T-helper 1 cell treated with Interleukin-12 subunit alpha and Interleukin-12 subunit beta and Interleukin-4 antibody, amounts not matched to agents 30 ng/mL and 1 ng/mL, for 36 hours (primary cell): ENCODE measurements around the gene CDHR3. TPM values are rescaled to one million over a fixed set of nuclear protein-coding genes. Genes with fewer than 3 reads are reported as not detected.

Experiments
- intact Hi-C: fragments of 100-400 bp; cut with micrococcal nuclease; formaldehyde crosslinking; loops from one replicate; pipeline ENCODE4 v1.15.1; 2024
- total RNA-seq: library from RNA; stranded (reverse); gene quantifications from 2 replicates; pipeline ENCODE4 v1.2.3, GENCODE V29; 2022

Gene CDHR3
- total RNA-seq, 1 donor from 2014 or later = 3.1 TPM

DNA sequence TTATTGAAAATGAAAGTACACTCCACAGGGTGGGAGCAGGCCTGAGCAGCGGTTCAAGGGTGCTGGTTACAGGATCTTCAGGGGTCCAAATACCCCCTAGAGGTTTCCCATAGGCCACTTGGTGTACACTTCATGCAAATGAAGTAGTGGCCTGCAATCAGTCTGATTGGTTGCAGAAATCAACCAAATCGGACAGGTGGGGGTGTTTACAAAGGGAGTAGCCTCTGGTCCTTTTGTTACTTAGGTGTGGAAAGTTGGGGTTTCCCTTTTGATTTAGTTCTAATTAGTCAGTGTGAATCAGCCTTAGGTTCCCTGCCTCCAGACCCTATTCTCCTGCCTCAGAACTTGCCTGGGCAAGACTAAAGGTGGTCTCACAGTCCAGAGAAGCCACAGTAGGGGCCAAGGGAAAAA is 99.5 kb downstream of the CDHR3 start:
- intact Hi-C loops = no loop called here

DNA sequence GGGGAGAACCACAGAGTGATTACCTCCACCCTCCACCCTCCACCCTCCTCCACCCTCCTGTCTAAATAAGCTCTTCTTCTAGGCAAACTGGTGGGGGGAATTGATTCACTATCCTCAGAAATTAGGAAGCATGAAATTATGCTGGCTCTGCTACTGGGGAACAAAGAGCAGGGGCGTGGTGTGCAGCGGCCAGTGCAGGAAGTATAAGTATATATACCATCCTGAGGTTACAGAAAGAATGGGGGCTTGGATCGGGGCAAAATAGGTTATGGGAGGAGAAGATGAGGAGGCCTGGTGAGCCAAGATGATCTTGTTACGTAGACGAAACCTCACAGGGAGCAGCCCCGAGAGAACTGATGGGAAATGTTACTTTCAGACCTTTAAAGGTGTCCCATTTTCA is 100.0 kb downstream of the CDHR3 start:
- intact Hi-C loops = no loop called here

DNA sequence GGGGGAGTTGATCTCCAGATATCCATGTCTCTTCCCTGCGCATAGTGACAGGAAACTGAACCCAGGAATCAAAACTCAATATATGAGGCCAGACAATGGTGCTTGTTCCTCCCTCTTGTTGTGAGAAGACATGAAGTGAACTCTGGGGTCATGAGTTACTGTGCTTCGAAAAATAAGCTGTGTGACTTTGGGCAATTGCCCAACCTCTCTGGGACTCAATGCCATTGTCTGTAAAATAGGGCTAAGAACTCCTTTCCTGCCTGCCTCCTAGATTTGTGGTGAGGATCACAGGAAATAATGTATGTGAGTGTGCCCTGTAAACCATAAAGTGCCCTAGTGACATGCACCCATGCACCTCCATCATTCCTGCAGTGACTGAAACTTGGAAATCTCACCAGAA is 100.6 kb downstream of the CDHR3 start:
- intact Hi-C loops = no loop called here

DNA sequence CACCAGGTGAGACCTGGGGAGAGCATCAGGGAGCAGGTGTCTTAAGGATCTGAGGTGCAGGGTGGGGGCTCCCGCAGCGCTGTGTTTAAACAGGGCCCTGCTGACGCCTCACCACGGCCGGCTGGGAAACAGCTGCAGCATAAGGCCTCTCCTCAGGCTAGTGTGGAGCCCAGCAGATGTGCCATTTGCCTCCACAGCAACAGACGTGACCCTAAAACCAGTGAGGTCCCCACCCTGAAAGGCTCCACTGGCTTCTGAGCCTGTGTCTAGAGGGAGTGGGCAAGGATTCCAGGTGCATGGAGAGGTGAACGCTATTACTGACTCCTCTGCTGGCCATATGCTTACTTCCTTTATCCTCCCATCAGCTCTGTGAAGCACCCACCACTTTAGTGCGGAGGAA is 101.3 kb downstream of the CDHR3 start:
- intact Hi-C loops = no loop called here

- intact Hi-C loops = no loop called here
Measured at GRCh38 chr7:106064771-106065574, 101.9 kb downstream of the CDHR3 start.

DNA sequence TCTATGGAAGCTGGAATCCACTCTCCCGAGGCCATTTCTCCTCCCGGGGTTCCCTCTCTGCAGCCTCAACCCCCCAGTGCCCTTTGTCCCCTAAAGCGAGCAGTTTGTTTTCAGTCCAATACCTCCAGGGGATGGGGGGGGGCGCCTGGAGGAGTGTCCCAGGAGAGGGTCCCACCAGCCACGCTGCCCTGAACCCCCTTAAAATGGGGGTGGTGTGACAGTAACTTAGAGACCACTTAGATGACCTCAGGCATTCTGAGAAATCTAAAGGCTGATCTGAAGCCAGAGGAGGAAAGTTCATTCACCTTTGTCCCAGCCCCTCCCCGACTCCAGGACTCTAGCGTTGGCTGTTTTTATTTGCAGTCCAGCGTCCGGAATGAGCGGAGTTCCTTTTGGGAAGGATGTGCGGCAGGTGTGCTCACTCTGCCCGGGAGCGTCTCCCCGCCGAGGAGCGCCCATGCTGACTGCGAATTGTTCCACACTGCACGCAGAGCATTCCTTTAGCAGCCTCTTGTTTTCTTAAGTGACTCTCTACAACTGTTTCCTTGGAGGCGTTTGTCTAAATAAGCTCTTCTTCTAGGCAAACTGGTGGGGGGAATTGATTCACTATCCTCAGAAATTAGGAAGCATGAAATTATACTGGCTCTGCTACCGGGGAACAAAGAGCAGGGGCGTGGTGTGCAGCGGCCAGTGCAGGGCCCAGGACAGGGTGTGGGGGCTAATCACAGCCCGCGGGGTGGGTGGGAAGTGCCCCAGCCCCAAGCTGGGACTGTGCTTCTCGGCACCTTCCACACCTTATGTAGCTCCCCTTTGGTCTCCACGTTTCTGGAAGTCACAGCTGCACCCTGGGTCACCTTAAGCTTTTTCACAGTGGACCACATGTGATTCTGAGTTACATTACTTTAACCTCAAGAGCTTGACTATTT is 102.8 kb downstream of the CDHR3 start:
- intact Hi-C loops = no loop called here

GRCh38 chr7:106067678-106068077 is 104.6 kb downstream of the CDHR3 start:
- intact Hi-C loops = no loop called here

DNA sequence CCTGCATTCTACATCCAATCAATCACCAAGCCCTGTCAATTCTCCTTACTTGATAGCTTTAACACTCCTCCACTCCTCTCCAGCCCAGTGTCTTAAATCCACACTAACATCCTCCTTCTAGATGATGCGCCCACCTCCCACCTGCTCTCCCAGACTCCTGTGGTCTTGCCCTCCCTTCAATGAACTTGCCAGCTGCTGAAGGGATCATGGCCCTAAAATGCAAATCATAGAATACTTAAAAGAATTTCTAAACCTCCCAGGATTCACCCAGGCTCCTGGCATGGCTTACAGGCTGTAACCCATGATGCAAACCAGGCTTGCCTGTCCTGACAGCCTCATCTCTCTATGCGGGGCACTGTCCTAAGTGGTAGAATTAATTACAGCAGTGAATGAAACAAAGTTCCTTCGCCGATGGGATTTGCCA is 105.5 kb downstream of the CDHR3 start:
- intact Hi-C loops = no loop called here

DNA sequence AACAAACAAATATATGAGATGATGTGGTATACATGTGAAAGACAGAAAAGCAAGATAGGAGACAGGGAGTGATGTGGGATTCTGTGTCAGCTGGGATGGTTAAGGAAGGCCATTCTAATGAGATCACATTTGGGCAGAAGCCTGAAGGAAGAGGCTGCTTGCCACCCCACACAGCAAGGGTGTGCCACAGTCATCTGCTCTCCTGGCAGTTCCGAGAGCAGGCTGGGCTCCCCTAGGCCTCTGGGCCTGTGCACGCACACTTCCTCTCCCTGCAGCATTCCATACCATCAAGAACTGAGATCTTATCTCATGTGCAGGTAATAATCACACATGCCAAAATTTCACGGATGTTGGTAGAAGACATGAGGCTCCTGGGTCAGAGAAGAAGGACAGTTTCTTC is 105.9 kb downstream of the CDHR3 start:
- intact Hi-C loops = no loop called here

- intact Hi-C loops = loop anchor here (2.0 to 5.0 kb wide), 4 partner anchors 15 to 1098 kb away; partner anchors contain the start of genes CCDC71L and HBP1
Measured at GRCh38 chr7:106069471-106070200, 106.6 kb downstream of the CDHR3 start.

GRCh38 chr7:106070201-106070551 is 107.1 kb downstream of the CDHR3 start:
- intact Hi-C loops = loop anchor here (2.0 to 5.0 kb wide), 4 partner anchors 15 to 1097 kb away; partner anchors contain the start of genes CCDC71L and HBP1

DNA sequence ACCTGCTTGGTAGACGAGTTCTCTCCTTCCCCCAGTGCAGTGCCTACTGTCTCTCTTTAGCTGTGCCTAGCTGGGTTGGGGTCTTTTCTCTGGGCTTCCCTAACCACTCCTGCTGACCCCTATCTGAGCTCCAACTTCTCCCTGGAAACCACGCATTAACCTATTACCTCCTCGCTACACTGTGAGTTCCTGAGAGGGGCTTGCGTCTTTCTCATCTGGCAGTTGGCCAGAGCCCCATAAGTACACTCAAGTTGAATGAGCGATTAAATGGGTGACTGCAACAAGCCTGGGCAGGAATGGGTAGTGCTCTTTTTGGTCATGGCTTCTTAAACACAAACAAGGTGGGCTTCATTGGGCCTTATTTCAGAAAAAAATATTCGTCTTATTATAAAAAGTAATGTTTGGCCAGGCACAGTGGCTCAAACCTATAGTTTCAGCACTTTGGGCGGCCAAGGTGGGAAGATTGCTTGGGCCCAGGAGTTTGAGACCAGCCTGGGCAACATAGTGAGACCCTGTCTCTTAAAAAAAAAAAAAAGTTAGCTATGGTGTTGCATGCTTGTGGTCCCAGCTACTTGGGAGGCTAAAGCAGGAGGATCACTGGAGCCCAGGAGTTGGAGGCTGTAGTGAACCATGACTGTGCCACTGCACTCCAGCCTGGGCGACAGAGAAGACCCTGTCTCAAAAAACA is 107.6 kb downstream of the CDHR3 start:
- intact Hi-C loops = loop anchor here (1.0 to 5.0 kb wide), 11 partner anchors 13 to 1097 kb away; partner anchors contain the start of genes CCDC71L and HBP1

GRCh38 chr7:106071356-106071998 is 108.4 kb downstream of the CDHR3 start:
- intact Hi-C loops = loop anchor here (1.0 to 5.0 kb wide), 11 partner anchors 13 to 1096 kb away; partner anchors contain the start of genes CCDC71L and HBP1

DNA sequence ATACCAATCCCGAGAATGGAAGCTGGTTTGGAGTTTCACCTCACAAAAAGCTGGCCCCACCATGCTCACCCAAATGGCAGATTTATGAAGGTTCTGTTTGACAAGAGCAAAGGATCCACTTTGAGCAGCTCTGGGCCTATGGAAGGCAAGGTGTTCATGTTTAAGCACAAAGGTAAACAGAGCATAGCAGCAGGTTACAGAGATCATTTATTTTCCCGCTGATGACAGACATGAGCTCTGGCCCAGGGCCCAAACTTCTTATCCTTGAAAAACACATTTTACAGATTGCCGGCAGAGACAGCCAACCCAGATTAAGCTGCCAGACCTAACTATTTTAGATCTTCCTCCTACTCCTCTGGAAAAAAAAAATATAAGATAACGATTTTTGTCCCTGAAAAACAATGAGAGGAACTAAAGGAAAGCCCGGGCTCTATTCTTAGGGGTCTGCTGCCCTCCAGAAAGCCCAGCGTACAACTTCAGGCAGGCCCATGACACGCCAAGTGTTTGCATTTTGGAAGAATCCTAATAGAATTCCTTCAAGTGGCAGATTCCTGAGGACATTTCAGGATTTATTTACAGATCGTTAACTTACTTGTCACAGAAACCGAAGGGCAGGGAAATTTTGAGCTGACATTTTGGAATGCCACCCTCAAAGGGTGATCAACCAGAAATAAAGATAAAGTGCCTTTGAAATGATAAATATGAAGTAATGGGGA is 109.1 kb downstream of the CDHR3 start:
- intact Hi-C loops = loop anchor here (1.0 to 5.0 kb wide), 11 partner anchors 13 to 1095 kb away; partner anchors contain the start of genes CCDC71L and HBP1

GRCh38 chr7:106072715-106073091 is 109.6 kb downstream of the CDHR3 start:
- intact Hi-C loops = loop anchor here (5.0 kb wide), 3 partner anchors 275 to 1095 kb away; partner anchors contain the start of genes CCDC71L and HBP1

GRCh38 chr7:106073701-106074100 is 110.6 kb downstream of the CDHR3 start:
- intact Hi-C loops = loop anchor here (5.0 kb wide), 3 partner anchors 274 to 1094 kb away; partner anchors contain the start of genes CCDC71L and HBP1

GRCh38 chr7:106074257-106074656 is 111.2 kb downstream of the CDHR3 start:
- intact Hi-C loops = loop anchor here (5.0 kb wide), 3 partner anchors 273 to 1093 kb away; partner anchors contain the start of genes CCDC71L and HBP1

GRCh38 chr7:106075937-106076336 is 112.9 kb downstream of the CDHR3 start:
- intact Hi-C loops = loop anchor here (2.0 kb wide), 1 partner anchor 15 kb away; no protein-coding TSS in a partner anchor

DNA sequence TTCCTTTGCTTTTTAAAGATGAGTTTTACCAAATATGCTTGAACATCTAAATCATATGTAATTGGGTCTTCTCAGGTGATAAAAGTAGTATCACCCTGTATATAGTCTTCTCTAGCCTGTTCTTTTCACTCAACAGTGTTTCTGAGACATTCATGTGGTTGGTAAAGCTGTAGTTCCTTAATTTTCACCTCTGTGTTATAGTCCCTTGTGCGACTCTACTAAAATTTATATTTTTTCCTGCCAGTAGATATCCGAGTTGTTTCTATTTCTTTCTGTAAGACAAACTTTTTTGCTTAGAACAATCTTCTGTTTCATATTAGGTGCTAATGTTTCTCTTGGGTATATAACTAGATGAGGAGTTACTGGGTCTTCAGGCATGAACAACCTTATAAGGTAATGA is 113.5 kb downstream of the CDHR3 start:
- intact Hi-C loops = loop anchor here (2.0 kb wide), 1 partner anchor 14 kb away; no protein-coding TSS in a partner anchor
